Suppressor macrophage treated with lipopolysaccharide for 4 hours (primary cell): ENCODE measurements around the gene MCUR1.
"Not testable (repeated sequence)": the region's sequence is repeated elsewhere in the genome, so short reads cannot be mapped to it uniquely, and the experiment has no call there.

Source experiments
- DNase-seq: peaks from one replicate; pipeline ENCODE4 v3.0.0-alpha.2; 2020

The MCUR1 gene

DNA sequence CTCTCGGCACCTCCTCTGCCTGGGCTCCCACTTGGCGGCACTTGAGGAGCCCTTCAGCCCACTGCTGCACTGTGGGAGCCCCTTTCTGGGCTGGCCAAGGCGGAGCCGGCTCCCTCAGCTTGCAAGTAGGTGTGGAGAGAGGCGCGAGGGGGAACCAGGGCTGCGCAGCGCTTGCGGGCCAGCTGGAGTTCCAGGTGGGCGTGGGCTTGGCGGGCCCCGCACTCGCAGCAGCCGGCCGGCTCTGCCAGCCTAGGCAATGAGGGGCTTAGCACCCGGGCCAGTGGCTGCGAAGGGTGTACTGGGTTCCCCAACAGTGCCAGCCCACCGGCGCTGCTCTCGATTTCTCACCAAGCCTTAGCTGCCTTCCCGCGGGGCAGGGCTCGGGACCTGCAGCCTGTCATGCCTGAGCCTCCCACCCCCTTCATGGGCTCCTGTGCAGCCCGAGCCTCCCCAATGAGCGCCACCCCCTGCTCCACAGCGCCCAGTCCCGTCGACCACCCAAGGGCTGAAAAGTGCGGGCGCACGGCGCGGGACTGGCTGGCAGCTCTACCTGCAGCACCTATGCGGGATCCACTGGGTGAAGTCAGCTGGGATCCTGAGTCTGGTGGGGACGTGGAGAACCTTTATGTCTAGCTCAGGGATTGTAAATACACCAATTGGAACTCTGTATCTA is 41.9 kb downstream of the MCUR1 start:
- DNase-seq = not testable (repeated sequence)

DNA sequence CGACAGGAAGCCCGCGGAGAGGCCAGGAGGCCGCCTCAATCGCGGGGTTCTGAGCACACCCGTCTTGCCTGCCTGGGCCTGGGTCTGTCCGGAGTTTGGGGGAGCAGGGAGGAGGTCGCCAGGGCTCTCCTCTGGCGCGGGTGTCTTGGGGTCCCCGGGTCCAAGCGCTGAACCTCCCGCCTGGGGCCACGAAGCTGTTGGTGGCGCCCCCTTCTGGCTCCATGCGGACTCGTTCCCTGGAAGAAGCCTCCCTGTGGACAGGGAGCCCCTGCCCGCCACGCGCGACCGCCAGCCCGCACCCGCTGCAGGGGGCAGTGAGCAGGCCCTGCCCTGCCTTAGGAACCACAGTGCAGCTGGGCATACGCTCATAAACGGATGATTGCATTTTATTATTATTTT is 44.7 kb downstream of the MCUR1 start:
- no peak for DNase-seq

DNA sequence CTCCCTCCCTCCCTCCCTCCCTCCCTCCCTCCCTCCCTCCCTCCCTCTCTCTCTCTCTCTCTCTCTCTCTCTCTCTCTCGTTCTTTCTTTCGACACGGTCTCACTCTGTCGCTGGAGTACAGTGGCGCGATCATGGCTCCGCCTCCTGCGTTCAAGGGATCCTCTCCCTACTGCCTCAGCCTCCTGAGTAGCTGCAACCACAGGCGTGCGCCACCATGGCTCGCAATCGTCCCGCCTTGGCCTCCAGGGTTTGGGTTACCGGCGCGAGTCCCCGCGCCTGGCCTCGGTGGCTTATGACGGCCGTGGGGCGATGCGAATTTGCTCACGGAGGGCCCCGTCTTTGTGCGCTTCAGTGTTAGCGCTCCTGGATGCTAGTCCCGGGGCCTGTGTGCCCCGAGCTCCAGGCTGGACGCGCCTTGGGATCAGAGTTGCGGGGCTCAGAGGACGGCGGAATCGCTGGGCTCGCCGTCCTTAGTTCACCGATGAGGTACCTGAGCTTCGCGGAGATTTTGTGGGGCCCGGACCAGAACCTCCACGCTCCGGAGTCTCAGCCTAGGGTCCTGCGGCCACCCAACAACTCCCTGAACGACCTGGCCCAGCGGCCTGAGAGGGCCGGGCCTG is 45.2 kb downstream of the MCUR1 start:
- DNase-seq = no peak

DNA sequence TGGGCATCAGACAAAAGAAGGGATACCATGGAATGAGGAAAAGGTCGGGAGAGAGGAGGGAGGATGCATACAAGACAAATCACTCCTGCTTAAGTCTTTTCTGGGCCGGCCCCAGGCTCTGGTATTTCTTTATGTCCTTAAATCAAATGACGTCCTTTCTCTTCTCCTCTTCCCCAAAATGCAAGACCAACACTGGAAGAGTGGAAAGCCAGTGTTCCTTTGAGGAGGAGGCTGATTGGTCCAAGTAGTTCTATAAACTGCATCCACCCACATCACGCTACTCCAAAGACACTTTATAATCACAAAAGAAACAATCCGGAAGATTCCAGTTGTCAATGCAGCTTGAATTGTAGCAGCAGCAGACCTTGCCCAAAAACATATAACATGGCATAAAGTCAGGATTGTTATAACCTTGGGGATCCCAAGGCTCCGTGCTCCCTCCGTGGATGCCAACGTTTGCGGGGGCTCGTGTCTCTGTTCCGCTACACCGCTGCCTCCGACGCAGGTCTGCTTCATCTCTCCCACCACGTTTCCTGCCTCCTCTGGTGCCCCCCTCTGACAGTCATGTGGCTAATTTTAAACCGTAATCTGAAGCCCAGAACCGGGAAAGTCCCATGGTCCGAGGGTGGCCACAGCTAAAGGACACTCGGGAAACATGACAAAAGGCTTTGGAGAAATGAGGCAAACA is 47.1 kb downstream of the MCUR1 start:
- peak; percentile 69 for DNase-seq

DNA sequence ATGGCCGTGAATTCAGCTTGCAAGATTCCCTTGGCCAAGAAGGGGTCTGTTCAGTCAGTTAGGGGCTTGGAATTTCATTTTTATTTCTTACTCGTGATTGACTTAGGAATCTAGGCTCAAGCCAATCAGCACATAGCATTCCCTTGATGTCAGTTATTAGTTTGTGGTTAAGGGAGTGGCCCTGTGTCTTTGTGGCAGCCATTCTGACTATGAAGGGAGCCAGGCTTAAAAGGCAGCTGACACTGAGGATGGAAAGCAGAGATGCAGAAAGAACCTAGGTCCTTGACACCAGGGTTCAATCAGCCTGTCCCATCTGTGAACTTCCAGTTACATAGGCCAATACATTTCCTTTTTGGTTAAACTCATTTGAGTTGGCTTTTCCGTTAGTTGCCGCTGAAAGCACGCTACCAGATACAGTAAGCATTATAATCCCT is 48.1 kb downstream of the MCUR1 start:
- DNase-seq = no peak

DNA sequence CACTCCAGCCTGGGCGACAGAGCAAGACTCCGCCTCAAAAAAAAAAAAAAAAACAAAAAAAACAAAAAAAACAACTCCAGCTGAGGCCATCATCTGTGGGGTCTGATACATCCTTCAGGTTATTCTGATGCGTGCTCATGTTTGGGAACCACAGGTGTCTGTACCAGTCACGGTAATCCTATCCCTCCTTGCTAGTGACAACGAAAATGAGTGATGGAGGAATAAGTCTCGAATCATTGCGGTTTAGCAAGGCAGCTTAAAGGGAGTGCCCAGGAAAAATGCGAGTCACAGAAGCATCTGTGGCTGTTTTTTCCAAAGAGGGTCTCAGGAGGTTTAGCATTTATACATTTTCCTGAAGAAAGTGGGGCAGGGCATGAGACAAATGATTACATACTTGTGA is 48.8 kb downstream of the MCUR1 start:
- no peak for DNase-seq

DNA sequence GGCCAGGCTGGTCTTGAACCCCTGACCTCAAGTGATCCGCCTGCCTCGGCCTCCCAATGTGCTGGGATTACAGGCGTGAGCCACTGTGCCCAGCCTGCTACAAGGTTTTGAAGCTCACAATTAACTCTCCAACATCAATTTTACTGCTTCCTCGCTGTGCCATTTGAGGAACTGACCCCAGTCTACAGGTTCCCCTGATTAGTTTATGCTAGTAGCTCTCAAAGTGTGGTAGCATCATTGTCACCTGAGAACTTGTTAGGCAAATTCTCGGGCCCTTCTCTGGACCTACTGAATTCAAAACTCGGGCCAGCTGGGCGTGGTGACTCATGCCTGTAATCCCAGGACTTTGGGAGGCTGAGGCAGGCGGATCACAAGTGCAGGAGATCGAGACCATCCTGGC is 49.4 kb downstream of the MCUR1 start:
- no peak for DNase-seq

DNA sequence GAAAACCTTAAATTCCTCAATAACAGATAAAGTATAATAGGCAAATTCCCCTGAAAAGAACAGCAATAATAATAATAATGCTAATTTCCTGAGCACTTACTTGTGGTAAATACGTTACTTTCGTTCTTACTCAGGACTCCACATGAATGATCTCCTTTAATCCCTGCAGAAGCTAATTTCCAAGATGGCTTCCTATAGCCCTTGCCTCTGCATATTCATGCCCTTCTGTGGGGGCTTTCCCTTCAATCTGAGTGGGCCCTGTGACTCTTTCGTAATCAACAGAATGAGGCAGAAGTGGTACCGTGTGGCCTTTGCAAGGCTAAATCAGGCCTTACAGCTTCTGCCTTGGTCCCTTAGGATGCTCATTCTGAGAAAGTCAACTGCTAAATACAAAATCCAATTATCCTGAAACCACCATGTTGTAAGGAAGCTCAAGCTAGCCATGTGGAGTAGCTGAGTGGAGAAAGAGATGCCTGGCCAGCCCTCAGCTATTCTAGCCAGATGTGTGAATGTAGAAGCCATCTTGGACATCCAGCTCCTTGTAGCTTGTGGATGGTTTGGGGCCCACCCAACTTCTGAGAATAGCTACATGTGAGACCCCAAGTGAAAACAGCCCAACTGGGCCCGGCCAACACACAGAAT is 50.5 kb downstream of the MCUR1 start:
- DNase-seq = peak; percentile 77

DNA sequence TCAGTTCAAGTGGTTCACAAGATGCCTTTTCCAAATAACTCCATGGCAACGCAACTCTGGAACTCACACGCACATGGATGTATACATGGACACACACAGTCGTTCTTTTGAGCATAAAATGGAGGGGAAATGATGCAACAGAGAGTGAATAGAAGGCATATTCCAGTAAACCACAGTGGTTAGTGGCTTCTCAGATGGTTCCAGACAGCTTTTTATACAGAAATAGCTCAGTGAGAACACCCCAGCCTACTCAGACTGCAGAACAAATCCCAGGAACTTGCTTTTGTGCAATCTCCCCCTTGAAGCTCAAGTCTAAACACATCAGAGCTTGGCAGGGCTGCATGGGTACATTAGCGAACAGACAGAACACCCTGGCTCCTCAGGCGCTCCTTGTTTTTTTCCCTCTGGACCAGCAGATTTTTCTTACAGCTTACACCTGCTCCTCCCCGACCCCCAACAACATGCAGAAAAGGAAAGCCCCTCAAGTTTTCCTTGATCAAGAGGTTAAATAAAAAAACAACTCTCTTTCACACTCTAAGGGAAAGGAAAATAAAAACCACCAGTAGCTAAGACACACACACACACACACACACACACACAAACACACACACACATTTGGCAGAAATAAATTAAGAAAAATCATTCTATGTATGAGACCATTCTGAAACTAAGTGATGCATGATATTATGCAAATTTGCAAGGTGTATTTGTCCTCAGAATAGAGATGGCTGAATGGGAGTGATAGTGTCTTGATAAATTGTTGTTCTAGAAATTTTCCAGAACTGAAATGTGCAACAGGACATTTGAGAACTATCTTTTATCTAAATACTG is 51.5 kb downstream of the MCUR1 start:
- peak; percentile 84 for DNase-seq

DNA sequence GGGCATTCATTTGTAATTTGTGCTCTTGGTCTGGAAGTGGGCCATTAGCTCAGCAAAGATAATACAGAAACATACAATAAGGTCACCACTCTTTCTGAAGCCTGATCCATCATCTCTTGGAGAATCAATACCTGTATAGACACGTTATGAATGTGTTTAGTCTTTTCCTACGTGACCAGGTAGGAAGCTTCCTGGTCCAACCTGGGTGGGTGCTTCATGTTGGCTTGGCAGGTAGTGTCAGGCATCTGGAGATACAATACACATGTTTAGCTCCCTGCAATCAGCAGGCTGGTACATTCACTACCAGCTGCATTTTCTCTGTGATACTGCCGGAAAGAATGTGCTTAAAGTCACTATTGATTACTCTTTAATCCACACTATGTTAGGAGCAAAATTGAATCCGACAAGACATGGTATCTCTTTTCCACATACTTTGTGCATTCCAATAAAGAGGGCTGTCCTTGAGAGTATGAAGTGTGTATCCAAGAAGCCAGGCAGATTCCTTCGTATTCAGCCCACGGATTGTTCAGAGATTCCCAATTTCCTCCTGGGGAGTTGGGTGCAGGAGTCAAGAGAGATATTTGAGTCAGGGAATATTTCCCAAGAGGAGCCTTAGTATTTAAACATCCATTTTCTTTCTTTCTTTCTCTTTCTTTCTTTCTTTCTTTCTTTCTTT is 52.9 kb downstream of the MCUR1 start:
- no peak for DNase-seq

DNA sequence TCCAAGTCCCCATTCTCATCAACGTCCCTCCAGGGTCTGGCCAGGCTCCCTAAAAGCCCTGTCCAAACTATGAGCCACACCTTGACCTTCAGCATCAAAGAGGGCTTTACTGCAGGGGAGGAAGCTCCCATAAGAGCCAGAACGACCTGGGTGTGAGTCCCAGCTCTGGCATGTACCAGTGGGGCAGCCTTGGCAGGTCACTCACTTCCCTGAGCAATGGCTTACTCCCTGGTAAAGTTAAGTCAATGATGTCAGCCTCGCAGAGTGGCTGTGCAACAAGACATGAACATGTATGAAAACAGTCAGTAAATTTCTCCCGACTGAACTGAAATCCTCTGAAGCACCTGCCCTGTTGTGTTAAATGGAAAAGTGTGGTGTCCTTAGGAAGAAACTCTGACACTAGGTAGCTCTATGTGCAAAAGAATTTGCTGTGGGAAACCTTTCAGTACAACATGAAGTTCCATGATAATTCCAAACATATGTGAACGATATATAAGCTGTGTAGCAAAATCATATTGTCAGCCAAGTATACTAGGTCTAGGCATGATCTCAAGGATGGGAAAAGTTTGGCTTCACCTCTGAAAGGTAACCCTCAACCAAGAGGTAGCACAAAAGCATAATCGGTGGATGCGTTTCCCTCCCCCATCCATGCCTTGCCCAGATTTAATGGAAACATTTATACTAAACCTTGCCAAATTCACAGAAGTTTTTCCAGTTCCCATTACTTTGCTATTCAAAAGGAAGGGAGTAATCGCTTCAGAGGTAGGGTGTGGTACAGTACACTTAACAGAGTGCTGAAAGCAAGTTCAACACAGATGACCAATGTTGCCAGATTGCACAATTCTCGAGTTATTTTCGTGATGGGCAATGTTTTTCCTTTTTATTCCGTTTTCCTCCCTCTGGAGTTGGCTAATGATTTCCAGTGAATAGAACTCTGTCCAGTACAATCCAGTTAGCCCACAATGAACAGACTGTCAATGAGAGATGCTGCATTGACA is 53.8 kb downstream of the MCUR1 start:
- peak; percentile 70 for DNase-seq

DNA sequence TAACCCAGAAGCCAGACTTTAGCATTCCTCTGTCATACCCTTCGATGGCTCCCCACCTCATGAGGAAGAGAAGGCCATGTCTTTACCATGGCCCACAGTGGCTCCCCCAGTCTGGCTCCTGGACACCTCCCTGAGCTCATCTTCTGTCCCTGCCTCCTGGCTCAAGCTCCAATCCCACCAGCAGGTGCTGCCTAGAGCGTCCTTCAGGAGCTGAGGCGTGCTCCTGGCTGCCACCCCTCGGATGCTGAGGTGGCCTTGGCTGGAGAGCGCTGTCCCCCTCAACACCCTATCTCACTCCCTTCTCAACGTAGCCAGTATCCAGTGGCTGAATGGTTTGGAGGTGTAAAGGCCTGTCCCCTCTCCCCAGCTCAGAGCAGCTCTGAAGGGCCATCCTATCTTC is 55.3 kb downstream of the MCUR1 start:
- no peak for DNase-seq

DNA sequence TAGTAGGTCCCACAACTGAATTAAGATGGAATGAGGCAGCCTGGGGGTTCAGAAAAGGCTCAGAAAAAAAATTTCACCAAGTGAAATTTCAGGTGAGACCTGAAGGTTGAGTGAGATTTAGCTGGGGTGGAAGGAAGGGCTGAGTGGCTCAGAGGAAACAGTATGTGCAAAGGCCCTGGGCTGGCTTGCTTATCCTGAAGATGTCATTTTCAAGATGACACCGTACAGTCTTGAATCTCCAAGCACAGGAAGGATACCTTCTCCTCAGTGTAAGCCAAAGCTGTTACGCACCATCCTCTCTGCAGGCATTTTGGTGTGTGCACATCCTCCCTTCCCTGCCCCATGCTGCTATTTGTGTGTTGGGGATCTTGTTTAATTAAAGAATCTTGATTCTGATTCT is 59.7 kb downstream of the MCUR1 start:
- DNase-seq = no peak

DNA sequence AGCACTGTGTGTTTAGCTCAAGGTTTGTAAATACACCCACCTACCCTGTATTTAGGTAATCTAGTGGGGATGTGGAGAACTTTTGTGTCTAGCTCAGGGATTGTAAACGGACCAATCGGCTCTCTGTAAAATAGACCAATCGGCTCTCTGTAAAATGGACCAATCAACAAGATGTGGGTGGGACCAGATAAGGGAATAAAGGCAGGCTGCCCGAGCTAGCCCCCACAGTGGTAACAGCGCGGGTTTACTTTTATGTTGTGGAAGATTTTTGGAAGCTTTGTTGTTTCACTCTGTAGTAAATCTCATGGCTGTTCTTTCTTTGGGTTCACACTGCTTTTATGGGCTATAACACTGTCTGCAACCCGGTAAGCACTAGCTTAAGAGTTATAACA is 70.6 kb downstream of the MCUR1 start:
- no peak for DNase-seq

DNA sequence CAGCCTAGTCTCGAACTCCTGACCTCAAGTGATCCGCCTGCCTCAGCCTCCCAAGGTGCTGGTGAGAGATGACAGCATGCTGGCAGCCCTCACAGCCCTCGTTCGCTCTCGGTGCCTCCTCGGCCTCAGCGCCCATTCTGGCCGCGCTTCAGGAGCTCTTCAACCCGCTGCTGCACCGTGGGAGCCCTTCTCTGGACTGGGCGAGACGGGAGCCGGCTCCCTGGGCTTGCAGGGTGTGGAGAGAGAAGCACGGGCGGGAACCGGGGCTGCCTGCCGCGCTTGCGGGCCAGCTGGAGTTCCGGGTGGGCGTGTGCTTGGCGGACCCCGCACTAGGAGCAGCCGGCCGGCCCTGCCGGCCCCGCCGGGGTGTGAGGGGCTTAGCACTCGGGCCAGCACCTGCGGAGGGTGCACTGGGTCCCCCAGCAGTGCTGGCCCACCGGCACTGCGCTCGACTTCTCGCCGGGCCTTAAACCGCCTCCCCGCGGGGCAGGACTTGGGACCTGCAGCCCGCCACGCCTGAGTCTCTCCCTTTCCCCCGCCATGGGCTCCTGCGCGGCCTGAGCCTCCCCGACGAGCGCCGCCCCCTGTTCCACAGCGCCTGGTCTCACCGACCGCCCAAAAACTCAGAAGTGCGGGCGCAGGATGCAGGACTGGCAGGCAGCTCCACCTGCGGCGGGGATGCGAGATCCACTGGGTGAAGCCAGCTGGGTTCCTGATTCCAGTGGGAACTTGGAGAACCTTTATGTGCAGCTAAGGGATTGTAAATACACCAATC is 71.2 kb downstream of the MCUR1 start:
- no peak for DNase-seq

DNA sequence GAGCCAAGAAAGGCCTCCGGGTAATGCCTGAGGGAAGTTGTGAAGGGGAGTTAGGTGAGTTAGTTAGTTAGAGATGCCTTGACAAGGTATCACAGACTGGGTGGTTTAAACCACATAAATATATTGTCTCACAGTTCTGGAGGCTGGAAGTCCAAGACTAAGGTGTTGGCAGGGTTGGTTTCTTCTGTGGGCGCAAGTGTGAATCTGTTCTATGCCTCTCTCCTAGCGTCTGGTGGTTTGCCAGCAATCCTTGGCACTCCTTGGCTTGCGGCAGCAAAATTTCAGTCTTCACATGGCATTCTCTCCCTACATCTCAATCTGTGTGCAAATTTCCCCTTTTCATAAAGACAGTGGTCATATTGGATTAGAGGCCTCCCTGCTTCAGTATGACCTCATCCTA is 73.0 kb downstream of the MCUR1 start:
- DNase-seq = no peak
